Measurements from ENCODE around the gene MEF2B.
"Not testable (repeated sequence)": the region's sequence is repeated elsewhere in the genome, so short reads cannot be mapped to it uniquely, and the experiment has no call there.

The MEF2B gene

DNA sequence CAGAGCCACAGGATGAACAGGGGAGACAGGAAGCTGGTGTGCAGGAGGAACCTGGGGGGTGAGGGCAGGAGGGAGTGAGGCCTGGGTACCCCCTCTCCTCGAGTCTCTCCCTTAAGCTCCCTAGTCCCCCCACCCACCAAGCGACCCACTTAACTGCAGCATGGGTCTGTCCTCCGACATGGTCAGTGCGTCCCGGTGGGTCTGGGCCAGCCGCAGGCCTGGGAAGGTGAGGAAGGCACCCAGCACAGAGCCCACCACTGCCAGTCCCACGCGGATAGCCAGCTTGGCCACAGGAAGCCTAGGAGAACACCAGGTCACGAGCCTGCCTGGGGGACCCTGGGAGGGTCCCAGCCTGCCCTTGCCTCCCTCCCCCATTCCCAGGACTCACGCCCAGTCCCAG, 48.7 kb downstream of the MEF2B start:
- DNase-seq = no peak

DNA sequence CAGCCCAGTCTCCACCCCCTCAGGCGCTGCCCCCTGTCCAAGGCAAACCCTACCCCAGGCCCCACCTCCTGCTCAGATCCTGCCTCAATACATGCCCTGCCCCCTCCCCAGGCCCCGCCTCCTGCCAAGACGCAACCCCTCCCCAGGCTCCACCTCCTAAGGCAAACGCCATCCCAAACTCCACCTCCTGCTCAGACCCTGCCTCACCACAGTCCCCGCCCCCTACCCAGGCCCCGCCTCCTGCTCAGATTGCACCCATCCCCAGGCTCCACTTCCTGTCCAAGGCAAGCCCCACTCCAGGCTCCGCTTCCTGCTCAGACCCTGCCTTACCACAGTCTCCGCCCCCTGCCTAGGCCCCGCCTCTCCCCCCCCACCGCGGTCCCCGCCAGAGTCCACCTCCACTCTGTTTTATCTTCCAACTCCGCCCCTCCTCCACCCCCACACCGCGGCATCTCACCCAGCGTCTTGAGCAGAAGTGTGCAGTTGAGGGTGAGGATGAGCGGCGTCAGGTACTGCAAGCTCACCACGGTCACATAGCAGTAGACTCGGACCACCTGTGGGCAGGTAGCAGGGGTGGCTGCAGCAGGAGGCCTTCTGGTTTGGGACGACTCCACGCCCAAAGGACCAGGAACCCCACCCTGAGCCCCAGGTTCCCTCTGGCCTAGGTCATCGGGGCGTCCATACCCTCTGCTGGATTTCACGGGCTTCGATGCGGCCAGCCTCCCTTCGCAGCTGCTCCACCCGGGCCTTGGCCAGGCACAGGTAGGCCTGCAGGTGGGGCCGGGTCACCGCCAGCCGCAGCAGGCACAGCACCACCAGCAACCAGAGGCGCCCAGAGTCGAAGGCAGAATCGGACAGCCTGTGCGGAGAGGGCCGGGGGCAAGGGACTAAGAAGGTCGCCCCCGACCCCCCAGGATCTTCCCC, 49.5 kb downstream of the MEF2B start:
- DNase-seq = no peak

DNA sequence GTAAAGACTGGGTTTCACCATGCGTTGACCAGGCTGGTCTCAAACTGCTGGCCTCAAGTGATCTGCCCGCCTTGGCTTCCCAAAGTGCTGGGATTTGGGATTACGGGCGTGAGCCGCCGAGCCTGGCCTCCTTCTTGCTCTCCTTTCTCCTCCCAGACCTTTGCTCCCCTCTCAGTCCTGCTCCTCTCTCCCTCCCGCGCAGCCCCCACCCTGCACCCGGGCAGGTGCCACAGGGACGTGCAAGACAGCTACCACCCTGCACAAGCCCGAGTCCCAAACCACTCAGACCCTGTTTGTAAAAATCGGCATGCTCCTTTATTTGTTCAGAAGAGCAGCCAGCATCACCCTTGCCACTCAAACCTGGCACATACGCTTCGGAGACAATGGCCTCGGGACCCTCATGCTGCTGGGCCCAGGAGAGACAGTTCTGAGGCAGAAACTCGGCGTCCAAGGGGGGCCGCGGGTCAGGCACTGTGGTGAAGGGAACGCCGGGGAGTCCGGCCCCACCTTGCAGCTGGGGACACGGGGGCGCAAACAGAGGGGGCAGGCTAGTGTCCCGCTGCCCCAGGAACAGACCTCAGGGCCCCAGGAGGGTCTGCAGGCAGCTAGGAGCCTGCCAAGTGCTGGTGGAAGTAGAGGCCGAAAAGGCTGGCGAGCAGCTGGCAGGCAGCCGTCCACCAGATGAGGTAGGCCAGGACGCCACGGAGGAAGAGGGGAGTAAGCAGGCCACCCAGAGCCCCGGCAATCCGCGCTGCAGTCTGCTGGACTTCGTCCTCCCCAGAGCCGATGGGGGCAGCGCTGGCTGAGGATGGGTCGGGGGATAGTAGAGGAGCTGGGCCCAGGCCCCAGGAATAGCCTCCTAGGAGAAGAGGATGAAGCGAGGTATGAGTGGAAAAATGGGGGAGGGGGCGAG, 50.5 kb downstream of the MEF2B start:
- DNase-seq = no peak

DNA sequence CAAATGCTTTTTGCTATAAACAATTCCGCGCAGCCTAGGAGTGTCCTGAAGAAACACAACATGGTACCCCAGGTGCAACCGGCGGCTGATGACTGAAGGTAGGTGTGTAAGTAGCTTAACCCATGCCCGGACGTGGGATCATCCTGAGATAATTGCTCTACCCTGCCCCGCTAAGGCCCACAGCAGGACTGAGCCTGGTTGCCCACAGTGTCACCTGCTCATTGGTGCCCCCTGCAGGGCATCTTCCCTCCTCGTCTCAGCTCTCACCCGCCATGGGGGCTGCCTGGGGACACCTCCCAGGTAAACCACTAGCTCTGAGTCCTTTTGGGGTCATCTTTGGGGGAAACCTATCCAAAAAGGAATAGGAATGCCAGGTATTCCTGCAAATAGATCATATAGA, 54.1 kb downstream of the MEF2B start:
- peak; percentile 79 for DNase-seq

DNA sequence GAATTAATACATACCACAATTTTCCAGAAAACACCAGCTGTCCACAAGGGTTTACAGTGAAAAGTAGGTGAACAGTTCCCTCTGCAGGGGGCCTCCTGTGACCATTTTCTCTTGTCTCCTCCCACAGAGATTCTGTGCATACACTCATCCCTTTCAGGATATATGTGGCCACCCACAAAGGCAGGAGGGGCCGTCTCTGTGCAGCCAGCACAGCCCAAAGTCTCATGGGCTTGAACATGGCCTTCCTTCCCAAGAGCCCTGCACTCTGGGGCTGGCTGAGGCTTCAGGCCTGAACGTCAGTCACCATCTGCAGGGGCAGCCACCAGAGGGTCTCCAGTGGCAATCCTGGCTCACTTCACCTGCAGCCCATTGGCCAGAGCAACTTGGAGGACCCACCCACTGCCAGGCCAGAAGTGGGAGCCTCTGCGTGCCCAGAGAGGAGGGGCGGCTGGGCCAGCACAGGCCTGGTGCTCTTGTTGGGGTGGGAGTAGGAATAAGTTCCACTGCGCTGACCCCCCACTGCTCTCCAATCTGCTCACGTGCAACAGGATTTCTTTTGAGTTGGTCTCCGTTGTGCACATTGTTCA, 56.9 kb downstream of the MEF2B start:
- no peak for DNase-seq

DNA sequence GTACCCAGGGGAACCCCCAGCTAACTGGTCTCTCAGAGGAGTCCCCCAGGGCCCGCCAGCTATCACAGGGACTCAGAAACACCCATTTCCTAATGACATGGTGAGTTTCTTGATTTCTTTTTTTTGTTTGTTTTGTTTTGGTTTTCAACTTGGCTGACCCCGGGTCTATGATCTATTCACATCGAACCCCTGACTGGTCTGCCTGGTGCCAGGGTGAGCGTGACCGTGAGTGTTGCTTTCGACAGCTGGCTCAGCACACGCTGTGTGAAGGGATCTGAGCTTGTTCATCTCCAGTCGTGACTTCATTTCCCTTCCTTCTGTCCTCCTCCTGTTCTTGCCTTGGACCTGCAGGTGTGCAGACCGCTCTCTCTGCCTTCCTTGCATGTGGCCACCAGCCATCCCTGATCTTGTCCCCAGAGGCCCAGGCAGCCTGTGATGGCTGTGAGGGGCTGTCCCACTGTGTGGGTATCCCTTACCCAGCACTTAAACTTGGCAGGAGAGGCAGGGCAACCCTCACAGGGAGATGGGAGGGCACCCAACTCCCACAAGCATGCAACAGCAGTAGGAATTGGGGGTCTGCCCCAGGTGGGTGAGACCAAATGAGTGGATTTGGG, 58.0 kb downstream of the MEF2B start:
- DNase-seq = no peak

DNA sequence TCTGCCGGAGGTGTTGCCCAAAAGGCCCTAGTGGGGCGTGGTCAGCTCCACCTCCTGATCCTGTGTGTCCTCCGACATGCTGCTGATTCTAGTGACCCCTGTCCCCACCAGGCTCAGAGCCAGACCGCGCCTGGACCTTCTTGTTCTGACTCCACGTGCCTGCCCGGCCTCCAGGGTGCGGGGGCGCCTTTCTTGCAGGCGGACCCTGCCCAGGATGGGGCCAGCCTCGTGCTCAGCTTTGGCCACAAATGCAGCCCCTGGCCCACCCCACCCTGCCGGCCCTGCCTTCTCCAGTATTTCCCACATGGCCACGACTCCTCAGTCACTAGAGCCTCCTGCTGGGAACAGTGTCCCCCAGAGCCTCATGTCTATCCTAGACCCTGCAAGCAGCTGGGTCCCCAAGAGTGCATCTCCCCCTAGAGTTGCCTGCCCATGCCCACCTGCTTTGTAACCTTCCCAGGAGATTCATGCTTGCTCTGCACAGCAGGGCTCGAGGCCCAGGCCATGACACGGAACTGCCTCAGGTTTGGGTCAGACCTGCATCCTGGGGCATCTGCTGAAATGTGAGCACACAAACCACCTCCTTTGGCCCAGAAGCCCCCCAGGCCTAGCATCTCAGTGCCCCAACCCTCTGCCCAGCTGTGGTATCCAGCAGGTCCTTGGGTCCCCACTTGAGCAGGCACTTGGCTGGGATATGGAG, 58.8 kb downstream of the MEF2B start:
- DNase-seq = no peak

DNA sequence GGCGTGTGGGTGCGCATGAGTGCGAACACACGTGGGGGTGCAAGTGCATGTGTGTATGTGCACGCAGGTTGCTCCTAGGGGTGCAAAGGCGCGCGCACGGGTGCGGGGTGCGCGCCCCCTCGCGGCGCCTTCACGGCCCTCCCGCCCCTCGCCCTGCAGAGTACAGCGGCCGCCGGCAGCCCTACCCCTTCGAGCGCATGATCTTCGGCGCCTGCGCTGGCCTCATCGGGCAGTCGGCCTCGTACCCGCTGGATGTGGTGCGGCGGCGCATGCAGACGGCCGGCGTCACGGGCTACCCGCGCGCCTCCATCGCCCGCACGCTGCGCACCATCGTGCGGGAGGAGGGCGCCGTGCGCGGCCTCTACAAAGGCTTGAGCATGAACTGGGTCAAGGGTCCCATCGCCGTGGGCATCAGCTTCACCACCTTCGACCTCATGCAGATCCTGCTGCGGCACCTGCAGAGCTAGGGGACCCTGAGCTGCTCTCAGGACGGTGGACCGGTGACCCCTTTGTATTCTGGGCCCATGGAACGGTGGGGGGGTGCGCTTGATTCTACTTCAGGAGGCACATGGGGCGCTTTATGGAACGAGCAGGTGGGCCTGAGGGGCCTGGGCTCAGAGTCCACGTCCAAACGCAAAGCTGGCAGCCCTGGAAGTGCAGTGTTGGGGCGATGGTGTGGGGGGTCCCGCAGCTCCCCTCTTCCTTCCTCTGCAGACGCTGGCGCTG, 59.5 kb downstream of the MEF2B start:
- no peak for DNase-seq

DNA sequence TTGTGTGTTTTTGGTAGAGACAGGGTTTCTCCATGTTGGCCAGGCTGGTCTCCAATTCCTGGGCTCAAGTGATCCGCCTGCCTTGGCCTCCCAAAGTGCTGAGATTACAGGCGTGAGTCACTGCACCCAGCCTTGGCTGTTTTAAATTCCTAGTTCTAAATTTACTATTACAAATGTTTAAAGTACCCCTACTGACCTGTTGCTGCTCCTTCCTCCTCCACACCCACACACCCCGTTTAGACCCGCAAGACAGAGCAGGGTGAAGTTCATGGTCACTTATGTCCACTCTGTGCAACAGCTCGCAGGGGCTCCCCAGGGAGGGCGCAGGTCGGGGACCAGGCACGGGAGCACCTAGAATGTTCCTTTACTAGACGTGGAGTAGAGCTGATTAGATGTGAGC, 60.5 kb downstream of the MEF2B start:
- DNase-seq = no peak

DNA sequence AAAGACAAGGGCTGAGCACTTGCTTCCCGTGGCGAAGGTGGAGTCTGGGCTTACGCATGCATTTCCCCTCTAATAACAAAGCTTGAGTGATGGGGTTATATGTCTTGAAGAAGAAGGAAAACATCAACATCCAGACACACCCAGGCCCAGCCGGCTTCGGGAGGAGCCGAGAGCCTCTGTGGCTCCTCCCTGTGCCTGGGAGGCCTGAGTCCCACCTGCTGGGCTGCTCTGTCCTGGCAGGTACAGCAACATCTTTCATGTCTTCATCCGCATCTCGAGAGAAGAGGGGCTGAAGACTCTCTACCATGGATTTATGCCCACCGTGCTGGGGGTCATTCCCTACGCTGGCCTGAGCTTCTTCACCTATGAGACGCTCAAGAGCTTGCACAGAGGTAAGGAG, 62.4 kb downstream of the MEF2B start:
- no peak for DNase-seq

DNA sequence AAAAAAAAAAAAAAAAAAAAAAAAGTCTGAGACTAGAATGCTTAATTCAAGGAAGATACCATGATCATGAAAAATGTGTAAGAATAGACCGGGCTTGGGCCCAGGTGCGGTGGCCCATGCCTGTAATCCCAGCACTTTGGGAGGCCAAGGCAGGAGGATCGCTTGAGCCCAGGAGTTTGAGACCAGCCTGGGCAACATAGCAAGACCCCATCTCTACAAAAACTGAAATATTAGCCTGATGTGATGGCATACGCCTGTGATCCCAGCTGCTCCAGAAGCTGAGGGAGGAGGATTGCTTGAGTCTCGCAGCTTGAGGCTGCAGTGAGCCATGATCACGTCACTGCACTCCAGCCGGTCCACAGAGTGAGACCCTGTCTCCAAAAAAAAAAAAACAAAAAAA, 63.1 kb downstream of the MEF2B start:
- not testable (repeated sequence) for DNase-seq

DNA sequence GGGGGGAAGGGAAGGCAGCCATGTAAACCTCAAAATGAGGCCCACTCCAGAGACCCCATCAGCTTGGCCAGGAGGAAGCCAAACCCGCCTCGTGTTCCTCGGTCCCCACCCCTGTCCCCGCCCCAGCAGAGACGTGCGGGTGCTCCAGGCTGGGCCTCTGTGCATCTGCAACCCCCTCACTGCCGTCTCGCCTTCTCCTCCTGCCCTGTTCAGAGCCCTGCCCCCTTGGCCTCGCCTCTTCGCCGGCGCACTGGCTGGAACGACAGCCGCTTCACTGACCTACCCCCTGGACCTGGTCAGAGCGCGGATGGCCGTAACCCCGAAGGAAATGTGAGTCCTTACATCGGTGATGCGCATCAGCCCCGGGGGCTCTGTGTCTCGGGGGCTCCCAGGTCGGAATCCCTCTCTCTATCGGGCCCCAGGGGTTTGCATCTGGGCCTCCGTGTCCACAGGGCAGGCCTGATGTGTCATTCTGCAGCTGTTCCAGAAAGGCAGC, 64.0 kb downstream of the MEF2B start:
- no peak for DNase-seq

DNA sequence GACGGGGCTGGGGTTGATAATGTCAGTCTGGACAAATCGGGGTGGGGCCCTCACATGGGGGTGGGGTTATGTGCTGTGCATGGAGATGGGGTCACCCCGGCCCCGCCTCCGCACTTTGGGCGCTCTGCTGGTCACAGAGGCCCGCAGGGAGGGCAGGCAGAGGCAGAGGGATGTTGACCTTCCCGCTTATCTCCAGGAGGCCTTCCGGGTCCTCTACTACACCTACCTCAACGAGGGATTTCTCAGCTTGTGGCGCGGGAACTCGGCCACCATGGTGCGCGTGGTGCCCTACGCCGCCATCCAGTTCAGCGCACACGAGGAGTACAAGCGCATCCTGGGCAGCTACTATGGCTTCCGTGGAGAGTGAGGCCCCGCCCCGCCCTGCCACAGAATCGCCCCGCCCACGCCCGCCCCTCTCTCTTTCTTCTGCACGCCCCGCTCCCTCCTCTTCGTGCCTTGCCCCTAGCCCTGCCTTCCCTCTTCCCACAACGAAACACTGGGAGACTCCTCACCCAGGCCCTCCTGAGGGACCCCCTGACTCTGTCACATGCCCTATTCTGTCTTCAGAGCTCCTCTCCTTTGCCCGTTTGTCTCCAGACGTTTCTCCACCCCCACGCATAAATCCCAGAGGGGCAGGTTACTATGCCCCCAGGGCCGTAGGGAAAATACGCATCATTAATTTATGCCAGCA, 64.6 kb downstream of the MEF2B start:
- DNase-seq = no peak

DNA sequence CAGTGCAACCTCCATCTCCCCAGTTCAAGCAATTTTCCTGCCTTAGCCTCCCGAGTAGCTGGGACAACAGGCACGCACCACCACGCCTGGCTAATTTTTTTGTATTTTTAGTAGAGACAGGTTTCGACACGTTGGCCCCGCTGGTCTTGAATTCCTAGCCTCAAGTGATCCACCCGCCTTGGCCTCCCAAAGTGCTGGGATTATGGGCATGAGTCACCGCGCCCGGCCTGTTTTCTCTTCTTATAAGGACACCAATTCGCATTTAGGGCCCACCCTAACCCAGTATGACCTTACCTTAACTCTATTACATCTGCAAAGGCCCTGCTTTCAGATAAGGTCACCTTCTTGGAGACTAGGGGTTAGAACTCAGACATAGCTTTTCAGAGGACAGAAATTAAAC, 66.9 kb downstream of the MEF2B start:
- no peak for DNase-seq

DNA sequence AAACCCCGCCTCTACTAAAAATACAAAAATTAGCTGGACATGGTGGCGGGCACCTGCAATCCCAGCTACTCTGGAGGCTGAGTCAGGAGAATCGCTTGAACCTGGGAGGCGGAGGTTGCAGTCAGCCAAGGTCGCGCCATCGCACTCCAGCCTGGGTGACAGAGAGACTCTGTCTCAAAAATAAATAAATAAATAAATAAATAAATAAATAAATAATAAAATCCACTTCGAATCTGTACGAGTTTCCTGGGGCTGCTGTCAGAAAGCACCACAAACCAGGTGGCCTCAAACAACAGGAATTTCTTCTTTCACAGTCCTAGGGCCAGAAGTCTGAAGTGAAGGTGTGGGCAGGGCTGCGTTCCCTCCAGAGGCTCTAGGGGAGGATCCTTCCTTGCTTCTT, 67.5 kb downstream of the MEF2B start:
- not testable (repeated sequence) for DNase-seq

DNA sequence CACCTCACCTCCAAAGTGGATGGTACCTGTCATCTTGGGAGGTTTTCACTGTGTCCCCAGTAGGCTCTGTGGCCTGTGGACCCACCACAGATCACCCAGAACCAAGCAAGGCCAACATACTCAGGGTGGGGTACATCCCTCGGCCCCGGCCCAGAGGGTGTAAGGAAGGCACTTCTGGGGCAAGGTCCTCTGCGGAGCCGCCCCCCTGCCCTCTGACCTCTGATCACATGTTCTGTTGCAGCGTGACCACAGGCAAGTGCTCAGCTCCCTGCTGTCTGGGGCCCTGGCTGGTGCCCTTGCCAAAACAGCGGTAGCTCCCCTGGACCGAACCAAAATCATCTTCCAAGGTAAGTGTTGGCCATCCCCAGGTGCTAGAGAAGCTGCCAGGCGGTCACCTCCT, 68.5 kb downstream of the MEF2B start:
- DNase-seq = no peak

DNA sequence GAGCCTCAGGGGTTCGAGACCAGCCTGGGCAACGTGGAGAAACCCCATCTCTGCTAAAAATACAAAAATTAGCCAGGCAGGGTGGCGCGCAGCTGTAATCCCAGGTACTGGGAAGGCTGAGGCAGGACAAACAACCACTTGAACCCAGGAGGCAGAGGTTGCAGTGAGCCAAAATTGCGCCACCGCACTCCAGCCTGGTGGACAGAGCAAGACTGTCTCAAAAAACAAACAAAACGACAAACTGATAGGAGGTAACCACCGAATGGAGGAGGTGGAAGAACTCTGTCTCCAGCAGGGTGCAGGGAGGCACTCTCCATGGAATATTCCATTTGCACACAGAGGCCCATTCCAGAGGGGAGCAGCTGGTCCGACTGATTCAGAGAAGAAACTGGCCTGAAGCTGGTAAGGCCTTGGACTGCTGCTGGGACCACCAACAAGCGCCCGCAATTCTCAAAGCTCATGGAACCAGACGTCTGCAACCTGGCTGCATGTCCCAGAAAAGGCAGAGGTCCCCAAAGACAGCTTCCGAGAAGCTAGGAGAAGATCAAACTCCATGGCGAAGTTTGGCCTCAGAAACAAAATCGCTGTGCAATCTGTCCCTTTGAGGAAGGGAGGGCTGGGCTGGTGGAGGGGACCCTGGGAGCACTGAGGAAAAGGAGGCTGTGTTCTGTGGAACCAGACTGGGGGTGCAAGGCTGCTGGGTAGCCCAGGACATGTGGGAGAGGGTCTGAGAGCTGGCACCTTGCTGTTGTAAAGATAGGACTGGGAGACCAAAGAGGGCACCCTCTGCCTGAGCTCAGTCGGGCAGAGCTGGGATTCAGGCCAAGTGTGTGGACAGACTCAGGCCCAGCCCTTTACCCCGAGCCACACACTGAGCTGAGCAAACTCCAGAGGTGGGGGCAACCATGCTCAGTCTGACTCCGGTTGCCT, 71.1 kb downstream of the MEF2B start:
- no peak for DNase-seq

DNA sequence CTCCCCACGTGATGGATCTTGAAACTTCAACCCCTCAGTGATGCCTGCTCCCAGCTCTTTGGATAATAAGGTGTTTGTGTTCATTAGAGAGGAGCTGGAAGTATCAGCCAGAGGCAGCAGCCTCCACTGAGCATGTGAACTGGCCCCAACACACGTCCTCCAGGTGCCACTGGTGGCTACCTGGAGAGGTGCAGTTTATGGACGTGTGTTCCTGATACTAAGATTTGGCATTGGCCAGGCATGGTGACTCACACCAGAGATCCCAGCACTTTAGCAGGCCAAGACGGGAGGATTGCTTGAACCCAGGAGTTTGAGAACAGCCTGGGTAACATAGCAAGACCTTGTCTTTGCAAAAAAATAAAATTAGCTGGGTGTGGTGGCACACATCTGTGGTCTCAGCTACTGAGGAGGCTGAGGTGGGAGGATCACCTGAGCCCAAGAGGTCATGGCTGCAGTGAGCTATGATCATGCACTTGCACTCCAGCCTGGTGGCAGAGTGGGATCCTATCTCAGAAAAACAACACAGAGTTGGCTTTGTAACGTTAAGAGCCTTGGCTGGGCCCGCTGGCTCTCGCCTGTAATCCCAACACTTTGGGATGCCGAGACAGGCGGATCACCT, 71.9 kb downstream of the MEF2B start:
- no peak for DNase-seq
